T-helper 17 cell (primary cell): ENCODE results near the gene IDH3G. TPM values are rescaled to one million over a fixed set of nuclear protein-coding genes. Genes with fewer than 3 reads are reported as not detected.

ENCODE experiments used
- ATAC-seq: fragments of 150-1000 bp; cut with Tn5 transposase; 2 replicates; pipeline ENCODE4 v1.10.0; 2021; ENCODE audit warnings: mild to moderate bottlenecking, moderate library complexity
- DNase-seq, 3 donors: peaks; one replicate each; pipeline versions ENCODE4 v3.0.0 to v3.0.0-alpha.2; 2020 to 2021
- H3K9me3 ChIP-seq: one replicate; pipeline ENCODE4 v1.7.0; 2013; ENCODE audit warnings: low read length, mild to moderate bottlenecking; ENCODE audit not compliant: control insufficient read depth, poor library complexity, severe bottlenecking
- H3K27ac Mint-ChIP-seq: one replicate; pipeline ENCODE4 v1.8.0; 2022; ENCODE audit warnings: mild to moderate bottlenecking, moderate library complexity, mixed read lengths
- H3K27me3 Mint-ChIP-seq: one replicate; pipeline ENCODE4 v1.8.0; 2022; ENCODE audit warnings: mixed read lengths
- H3K36me3 Mint-ChIP-seq: one replicate; pipeline ENCODE4 v1.8.0; 2022; ENCODE audit warnings: low read depth, mixed read lengths
- H3K4me1 Mint-ChIP-seq: one replicate; pipeline ENCODE4 v1.8.0; 2022; ENCODE audit warnings: mild to moderate bottlenecking, mixed read lengths
- H3K4me3 Mint-ChIP-seq: one replicate; pipeline ENCODE4 v1.8.0; 2022; ENCODE audit warnings: mild to moderate bottlenecking, moderate library complexity, mixed read lengths
- total RNA-seq, 4 donors: library from RNA in 2 of 4; stranded (reverse) in 2 of 4; gene quantifications; one replicate each; pipeline ENCODE4 v1.2.3 and lab custom pipeline; 2022 to 2026

IDH3G gene
- total RNA-seq, 2 donors from 2014 or later, result 46.4 to 52.4 TPM

DNA sequence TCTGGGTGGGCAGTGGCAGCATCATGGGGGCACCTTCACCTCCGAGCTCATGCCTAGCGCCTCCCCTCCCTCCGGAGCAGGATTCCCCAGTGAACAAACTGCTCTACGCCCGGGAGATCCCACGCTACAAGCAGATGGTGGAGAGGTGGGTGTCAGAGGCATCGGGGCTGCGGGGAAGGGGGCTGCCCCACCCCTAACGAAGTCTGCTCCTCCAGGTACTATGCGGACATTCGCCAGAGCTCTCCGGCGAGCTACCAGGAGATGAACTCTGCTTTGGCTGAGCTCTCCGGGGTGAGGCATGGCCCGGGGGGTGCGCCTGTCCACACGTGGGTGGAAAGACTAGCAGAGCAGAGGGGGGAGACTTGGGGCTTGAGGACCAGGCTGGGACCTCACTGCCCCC is 16.0 kb downstream of the IDH3G start:
- H3K27me3 Mint-ChIP-seq, result peaks cover 9% of the 10 kb centered on the region
- no peak overlapping the region for H3K4me3 Mint-ChIP-seq
- DNase-seq (no peak), ATAC-seq (no peak)
- H3K9me3 ChIP-seq, result no peaks in the 10 kb centered on the region
- H3K4me1 Mint-ChIP-seq, result peaks cover 2% of the 10 kb centered on the region
- no peak overlapping the region for H3K27ac Mint-ChIP-seq
- H3K36me3 Mint-ChIP-seq, result peaks cover 2% of the 10 kb centered on the region

DNA sequence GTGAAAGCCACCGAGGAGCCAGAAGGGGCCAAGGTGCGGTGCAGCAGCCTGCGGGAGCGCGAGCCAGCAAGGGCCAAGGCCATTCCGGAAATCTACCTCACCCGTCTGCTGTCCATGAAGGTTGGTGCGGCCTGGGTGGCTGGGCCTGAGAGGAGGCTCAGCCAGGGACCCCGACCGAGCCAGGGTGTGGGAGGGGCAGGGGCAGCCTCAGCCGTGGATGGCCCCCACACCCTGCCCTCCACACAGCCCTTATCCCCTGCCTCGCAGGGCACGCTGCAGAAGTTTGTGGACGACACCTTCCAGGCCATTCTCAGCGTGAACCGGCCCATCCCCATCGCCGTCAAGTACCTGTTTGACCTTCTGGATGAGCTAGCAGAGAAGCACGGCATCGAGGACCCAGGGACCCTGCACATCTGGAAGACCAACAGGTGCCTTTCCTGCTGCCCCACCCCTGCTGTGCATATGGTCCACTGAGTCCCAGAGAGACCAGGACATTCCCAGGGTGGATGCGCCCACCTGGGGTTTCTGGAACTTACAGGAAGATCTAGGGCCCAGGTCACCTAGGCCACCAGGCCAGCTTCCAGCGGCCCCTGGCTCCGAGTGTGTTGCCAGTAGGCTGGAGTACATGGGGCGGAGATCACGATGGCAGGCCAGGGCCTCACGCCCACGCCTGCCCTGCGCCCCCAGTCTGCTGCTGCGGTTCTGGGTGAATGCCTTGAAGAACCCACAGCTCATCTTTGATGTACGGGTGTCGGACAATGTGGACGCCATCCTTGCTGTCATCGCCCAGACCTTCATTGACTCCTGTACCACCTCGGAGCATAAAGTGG is 16.7 kb downstream of the IDH3G start:
- H3K9me3 ChIP-seq, result no peaks in the 10 kb centered on the region
- no peak overlapping the region for H3K27ac Mint-ChIP-seq

DNA sequence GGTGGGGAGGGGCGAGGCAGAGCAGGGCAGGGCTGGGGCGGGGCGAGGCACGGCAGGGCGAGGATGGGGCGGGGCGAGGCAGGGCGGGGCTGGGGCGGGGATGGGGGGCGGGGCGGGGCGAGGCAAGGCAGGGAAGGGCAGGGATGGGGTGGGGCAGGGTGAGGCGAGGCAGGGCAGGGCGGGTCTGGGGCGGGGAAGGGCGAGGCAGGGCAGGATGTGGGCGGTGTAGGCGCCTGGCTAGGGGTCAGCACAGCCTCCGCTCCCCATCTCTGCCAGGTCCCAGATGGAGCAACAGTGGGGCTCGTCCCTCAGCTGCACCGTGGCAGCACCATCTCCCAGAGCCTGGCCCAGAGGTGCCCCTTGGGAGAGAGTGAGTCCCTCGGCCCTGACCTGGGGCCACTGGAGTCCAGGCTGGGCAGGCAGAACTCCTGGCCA is 17.5 kb downstream of the IDH3G start:
- Mint-ChIP-seq H3K36me3 (peaks cover 2% of the 10 kb centered on the region), H3K27me3 (peaks cover 9% of the 10 kb centered on the region), H3K4me1 (peaks cover 2% of the 10 kb centered on the region), H3K27ac (no peak overlapping the region), H3K4me3 (no peak overlapping the region)
- ATAC-seq, result no peak
- DNase-seq, result no peak
- no peaks in the 10 kb centered on the region for H3K9me3 ChIP-seq

More for the DNA sequence above, 16.7 kb downstream of the IDH3G start:
- peaks cover 2% of the 10 kb centered on the region for H3K36me3 Mint-ChIP-seq
- H3K4me3 Mint-ChIP-seq, result no peak overlapping the region
- ATAC-seq, result no peak
- H3K27me3 Mint-ChIP-seq, result peaks cover 9% of the 10 kb centered on the region
- peaks cover 2% of the 10 kb centered on the region for H3K4me1 Mint-ChIP-seq
- no peak for DNase-seq

DNA sequence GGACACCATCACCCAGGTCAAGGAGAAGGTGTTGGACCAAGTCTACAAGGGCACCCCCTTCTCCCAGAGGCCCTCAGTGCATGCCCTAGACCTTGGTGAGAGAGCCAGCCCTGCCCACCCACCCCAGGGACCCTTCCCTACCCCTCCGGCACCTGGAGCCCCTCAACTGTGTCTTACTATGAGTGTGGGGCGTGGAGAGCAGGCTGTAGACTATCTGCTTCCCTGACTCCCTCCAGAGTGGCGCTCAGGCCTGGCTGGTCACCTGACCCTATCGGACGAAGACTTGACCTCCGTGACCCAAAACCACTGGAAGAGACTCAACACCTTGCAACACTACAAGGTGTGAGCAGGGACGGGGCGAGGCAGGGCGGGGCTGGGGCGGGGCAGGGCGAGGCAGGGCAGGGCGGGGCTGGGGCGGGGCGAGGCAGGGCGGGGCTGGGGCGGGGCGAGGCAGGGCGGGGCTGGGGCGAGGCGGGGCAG is 18.0 kb downstream of the IDH3G start:
- no peak overlapping the region for H3K27ac Mint-ChIP-seq
- DNase-seq (no peak), ATAC-seq (no peak)
- peaks cover 2% of the 10 kb centered on the region for H3K4me1 Mint-ChIP-seq
- H3K9me3 ChIP-seq, result no peaks in the 10 kb centered on the region
- H3K4me3 Mint-ChIP-seq, result no peak overlapping the region
- H3K27me3 Mint-ChIP-seq, result peaks cover 9% of the 10 kb centered on the region
- H3K36me3 Mint-ChIP-seq, result peaks cover 2% of the 10 kb centered on the region

DNA sequence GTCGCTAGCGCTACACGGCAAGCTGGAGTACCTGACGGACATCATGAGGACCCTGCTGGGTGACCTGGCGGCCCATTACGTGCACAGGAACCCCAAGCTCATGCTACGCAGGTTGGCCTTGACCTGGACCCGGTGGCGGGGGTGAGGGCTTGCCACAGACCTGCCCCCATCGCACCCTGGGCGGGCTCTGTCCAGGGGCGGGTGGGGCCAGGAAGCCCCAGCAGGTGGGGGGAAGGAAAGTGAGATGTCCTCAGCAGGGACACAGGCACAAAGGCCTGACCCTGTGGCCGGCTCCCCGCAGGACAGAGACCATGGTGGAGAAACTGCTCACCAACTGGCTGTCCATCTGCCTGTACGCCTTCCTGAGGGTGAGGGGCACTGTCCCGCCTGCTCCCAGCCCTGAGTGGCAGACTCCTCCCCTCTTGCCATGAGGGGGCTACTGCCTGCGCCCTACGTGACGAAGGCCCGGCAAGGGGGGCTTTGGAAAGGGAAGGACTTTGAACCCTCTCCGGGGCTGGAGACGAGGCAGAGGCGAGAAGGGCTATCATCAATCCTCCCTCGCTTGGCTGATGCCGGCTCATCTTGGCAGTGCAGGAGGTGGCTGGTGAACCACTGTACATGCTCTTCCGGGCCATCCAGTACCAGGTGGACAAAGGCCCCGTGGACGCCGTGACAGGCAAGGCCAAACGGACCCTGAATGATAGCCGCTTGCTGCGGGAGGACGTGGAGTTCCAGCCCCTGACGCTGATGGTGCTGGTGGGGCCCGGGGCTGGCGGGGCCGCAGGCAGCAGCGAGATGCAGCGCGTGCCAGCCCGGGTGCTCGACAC is 18.7 kb downstream of the IDH3G start:
- no peaks in the 10 kb centered on the region for H3K9me3 ChIP-seq
- ATAC-seq (no peak), DNase-seq (no peak)
- Mint-ChIP-seq H3K27ac (no peak overlapping the region), H3K27me3 (peaks cover 9% of the 10 kb centered on the region), H3K4me1 (peaks cover 2% of the 10 kb centered on the region), H3K36me3 (peaks cover 2% of the 10 kb centered on the region), H3K4me3 (no peak overlapping the region)

DNA sequence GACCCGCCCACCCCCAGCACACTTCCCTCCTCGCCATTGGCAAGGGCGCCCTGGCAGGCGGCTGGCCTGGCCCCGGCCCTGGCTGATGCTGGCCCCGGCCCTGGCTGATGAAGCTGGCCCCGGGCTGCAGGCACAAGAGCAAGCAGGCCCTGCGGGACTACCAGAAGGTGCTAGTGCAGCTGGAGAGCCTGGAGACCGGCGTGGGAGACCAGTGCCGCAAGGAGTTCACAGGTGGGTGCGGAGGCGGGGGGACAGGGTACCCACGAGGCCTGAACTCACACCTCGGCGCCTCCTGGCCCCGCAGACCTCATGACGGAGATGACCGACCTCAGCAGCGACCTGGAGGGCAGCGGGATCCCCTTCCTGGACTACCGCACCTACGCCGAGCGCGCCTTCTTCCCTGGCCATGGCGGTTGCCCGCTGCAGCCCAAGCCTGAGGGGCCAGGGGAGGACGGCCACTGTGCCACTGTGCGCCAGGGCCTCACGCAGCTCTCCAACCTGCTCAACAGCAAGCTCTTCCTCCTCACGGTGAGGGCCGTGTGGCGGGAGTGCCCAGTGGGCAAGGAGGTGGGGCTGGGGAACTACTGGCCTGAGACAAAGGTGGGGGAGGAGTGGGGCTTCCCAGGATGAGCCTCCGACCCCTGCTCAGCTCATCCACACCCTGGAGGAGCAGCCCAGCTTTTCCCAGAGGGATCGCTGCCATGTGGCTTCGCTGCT is 19.4 kb downstream of the IDH3G start:
- no peak for DNase-seq
- Mint-ChIP-seq H3K27me3 (peaks cover 2% of the 10 kb centered on the region), H3K27ac (no peak overlapping the region), H3K4me3 (no peak overlapping the region), H3K36me3 (no peaks in the 10 kb centered on the region), H3K4me1 (no peaks in the 10 kb centered on the region)
- ATAC-seq, result no peak
- no peaks in the 10 kb centered on the region for H3K9me3 ChIP-seq

DNA sequence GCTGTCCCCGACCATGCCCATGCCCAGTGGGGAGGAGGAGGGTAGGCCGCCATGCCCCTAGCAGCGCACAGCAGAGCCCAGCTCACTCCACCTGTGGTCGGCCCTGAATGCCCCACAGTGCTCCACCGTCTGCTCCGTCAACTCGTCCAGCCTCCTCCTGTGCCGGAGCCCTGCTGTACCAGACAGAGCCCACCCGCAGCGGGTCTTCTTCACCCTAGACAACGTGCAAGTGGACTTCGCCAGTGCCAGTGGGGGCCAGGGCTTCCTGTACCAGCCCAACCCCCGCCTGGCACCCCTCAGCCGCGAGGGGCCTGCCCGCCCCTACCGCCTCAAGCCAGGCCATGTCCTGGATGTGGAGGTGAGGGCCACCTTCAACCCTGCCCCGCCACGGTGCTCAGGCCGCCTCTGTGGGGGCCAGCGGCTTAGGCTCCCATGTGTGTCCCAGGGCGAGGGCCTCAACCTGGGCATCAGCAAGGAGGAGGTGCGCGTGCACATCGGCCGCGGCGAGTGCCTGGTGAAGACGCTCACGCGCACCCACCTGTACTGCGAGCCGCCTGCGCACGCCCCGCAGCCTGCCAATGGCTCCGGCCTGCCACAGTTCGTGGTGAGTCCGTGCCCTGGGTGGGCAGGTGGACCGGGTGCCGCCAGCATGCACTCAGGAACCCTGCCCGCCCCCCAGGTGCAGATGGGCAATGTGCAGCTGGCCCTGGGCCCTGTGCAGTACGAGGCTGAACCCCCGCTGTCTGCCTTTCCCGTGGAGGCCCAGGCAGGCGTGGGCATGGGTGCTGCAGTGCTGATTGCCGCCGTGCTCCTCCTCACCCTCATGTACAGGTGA is 20.2 kb downstream of the IDH3G start:
- Mint-ChIP-seq H3K27ac (no peak overlapping the region), H3K4me1 (no peaks in the 10 kb centered on the region)
- no peak for DNase-seq

DNA sequence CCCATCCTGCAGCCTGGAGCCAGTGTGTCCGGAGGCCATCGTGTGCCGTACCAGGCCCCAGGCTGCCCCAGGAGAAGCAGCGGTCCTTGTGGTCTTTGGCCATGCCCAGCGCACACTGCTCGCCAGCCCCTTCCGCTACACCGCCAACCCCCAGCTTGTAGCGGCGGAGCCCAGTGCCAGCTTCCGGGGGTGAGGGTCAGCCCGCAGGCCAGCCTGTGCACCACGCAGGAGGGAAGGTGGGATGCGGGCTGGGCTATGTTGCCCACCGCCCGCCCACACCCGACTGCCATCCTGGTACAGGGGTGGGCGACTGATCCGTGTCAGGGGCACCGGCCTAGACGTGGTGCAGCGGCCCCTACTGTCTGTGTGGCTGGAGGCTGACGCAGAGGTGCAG is 21.0 kb downstream of the IDH3G start:
- no peak overlapping the region for H3K27ac Mint-ChIP-seq
- no peak overlapping the region for H3K4me3 Mint-ChIP-seq
- DNase-seq, result no peak
- peaks cover 2% of the 10 kb centered on the region for H3K4me1 Mint-ChIP-seq
- no peaks in the 10 kb centered on the region for H3K9me3 ChIP-seq
- ATAC-seq, result no peak
- no peaks in the 10 kb centered on the region for H3K36me3 Mint-ChIP-seq
- H3K27me3 Mint-ChIP-seq, result no peaks in the 10 kb centered on the region

More for the DNA sequence above, 20.2 kb downstream of the IDH3G start:
- no peaks in the 10 kb centered on the region for H3K9me3 ChIP-seq
- Mint-ChIP-seq H3K4me3 (no peak overlapping the region), H3K27me3 (no peaks in the 10 kb centered on the region), H3K36me3 (no peaks in the 10 kb centered on the region)
- ATAC-seq, result no peak

DNA sequence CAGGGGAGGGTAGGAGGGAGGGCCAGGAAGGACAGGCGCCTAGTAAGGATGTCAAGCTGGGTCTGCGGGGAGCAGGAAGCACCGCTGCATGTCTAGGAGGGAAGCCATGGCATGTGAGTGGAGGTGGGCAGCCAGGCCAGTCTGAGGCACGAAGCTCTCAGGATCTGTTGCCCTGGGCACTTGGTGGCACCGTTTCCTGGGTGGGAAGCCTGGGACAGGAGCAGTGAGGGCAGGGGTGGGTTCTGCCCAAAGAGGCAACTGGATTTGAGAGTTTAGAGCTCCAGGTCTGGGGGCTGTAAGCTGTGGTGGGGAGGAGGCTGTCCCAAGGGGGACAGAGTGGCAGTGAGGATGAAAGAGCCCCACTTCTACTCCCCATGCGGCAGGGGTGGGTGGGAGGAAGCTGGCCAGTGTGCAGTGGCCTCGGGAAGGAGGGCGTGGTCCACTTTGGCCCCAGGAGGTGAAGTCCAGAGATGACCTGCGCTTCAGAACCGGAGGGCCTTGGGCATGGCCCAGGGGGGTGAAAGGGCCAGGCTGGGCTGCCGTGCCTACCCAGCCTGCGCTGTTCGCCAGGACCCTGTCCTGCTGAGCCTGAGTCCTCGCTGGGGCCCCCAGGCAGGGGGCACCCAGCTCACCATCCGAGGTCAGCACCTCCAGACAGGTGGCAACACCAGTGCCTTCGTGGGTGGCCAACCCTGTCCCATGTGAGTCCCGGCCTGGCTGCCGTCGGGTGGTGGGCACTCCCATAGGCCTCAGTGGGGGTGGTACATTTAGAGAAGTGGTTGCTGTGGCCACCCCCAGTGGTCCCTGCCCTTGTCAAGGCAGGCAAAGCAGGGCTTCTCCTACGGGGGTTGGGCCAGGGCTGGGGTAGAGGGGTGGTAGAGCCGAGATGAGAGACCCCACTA is 21.6 kb downstream of the IDH3G start:
- no peak for ATAC-seq
- H3K9me3 ChIP-seq, result no peaks in the 10 kb centered on the region
- DNase-seq, result no peak
- Mint-ChIP-seq H3K4me1 (peaks cover 3% of the 10 kb centered on the region), H3K36me3 (no peaks in the 10 kb centered on the region), H3K27me3 (no peaks in the 10 kb centered on the region), H3K27ac (no peak overlapping the region), H3K4me3 (no peak overlapping the region)

DNA sequence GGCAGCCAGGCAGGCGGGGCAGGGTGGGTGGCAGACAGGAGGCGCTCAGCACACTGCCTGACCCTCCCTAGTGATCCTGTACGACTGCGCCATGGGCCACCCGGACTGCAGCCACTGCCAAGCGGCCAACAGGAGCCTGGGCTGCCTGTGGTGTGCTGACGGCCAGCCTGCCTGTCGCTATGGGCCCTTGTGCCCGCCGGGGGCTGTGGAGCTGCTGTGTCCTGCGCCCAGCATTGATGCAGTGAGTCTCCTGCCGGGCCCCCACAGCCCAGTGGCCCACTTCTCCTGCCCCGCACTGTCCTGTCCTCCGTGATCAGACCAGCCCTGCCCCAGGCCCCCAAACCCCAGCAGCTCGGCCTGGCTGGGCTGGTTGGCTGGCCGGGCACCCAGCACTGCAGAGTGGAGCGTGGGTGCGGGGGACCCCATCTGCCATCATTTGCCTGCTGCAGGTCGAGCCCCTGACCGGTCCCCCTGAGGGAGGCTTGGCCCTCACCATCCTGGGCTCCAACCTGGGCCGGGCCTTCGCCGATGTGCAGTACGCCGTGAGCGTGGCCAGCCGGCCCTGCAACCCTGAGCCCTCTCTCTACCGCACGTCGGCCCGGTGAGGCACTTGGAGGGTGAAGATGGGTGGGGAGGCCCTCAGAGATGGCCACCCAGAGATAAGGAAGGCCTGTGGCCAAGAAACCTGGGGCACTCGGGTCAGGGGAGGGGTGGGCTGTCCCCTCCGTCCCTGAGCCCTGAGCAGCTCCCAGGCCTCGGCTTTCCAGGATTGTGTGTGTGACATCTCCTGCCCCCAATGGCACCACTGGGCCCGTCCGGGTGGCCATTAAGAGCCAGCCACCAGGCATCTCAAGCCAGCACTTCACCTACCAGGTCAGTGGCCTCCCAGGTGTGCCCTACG is 22.5 kb downstream of the IDH3G start:
- DNase-seq, result no peak
- no peak overlapping the region for H3K27ac Mint-ChIP-seq
- peaks cover 3% of the 10 kb centered on the region for H3K4me1 Mint-ChIP-seq
- no peaks in the 10 kb centered on the region for H3K27me3 Mint-ChIP-seq
- no peak overlapping the region for H3K4me3 Mint-ChIP-seq
- H3K36me3 Mint-ChIP-seq, result no peaks in the 10 kb centered on the region
- H3K9me3 ChIP-seq, result no peaks in the 10 kb centered on the region
- no peak for ATAC-seq
